Measurements from ENCODE around the gene GRAMD2B. TPM values are rescaled to one million over a fixed set of nuclear protein-coding genes. Genes with fewer than 3 reads are reported as not detected.

Gene GRAMD2B
- total RNA-seq, 6 experiments from 2014 or later, result 69.2 to 154 (median 80.5) TPM

GRCh38 chr5:126461838-126462237, 38.6 kb downstream of the GRAMD2B start:
- peaks cover 83% of the 10 kb centered on the region for H3K36me3 Mint-ChIP-seq (ENCODE audit: low read depth)
- H3K4me1 Mint-ChIP-seq (ENCODE audit: low read depth), result peaks cover 75% of the 10 kb centered on the region
- no peak for DNase-seq
- peaks cover 10% of the 10 kb centered on the region for H3K27me3 Mint-ChIP-seq (ENCODE audit: insufficient read depth)
- peak overlapping the region; percentile 67 for H3K27ac Mint-ChIP-seq
- no peaks in the 10 kb centered on the region for H3K9me3 Mint-ChIP-seq
- TF ChIP-seq CTCF (IDR thresholded peaks at IDR 0.05), result no peak
- no peak overlapping the region for H3K4me3 Mint-ChIP-seq

- DNase-seq, result no peak
- Mint-ChIP-seq H3K9me3 (no peaks in the 10 kb centered on the region), H3K36me3 (ENCODE audit: low read depth) (peaks cover 78% of the 10 kb centered on the region)
These were observed 39.2 kb downstream of the GRAMD2B start for GRCh38 chr5:126462239-126463014.

GRCh38 chr5:126464016-126464415, 40.8 kb downstream of the GRAMD2B start:
- Mint-ChIP-seq H3K9me3 (no peaks in the 10 kb centered on the region), H3K4me3 (peak overlapping the region; percentile 22; the same call in 1 of the 2 replicates), H3K36me3 (ENCODE audit: low read depth) (peaks cover 70% of the 10 kb centered on the region), H3K27ac (peak overlapping the region; percentile 59), H3K27me3 (ENCODE audit: insufficient read depth) (peaks cover 3% of the 10 kb centered on the region), H3K4me1 (ENCODE audit: low read depth) (peaks cover 63% of the 10 kb centered on the region)
- no peak for DNase-seq
- TF ChIP-seq CTCF (IDR thresholded peaks at IDR 0.05), result no peak

More at GRCh38 chr5:126462239-126463014, 39.2 kb downstream of the GRAMD2B start:
- H3K4me1 Mint-ChIP-seq (ENCODE audit: low read depth), result peaks cover 73% of the 10 kb centered on the region
- no peak for TF ChIP-seq CTCF (IDR thresholded peaks at IDR 0.05)
- peak overlapping the region; percentile 18; the same call in 1 of the 2 replicates for H3K4me3 Mint-ChIP-seq
- peak overlapping the region; percentile 67 for H3K27ac Mint-ChIP-seq
- H3K27me3 Mint-ChIP-seq (ENCODE audit: insufficient read depth), result peaks cover 10% of the 10 kb centered on the region

- Mint-ChIP-seq H3K36me3 (ENCODE audit: low read depth) (peaks cover 70% of the 10 kb centered on the region), H3K4me1 (ENCODE audit: low read depth) (peaks cover 65% of the 10 kb centered on the region), H3K27ac (peak overlapping the region; percentile 59), H3K27me3 (ENCODE audit: insufficient read depth) (peaks cover 3% of the 10 kb centered on the region), H3K4me3 (peak overlapping the region; percentile 28; the same call in 1 of the 2 replicates), H3K9me3 (no peaks in the 10 kb centered on the region)
- no peak for TF ChIP-seq CTCF (IDR thresholded peaks at IDR 0.05)
- no peak for DNase-seq
These were observed 41.8 kb downstream of the GRAMD2B start for GRCh38 chr5:126464959-126465358.

- TF ChIP-seq CTCF (IDR thresholded peaks at IDR 0.05), result no peak
- no peak for DNase-seq
- Mint-ChIP-seq H3K27me3 (ENCODE audit: insufficient read depth) (peaks cover 1% of the 10 kb centered on the region), H3K4me3 (no peak overlapping the region), H3K4me1 (ENCODE audit: low read depth) (peaks cover 67% of the 10 kb centered on the region), H3K9me3 (no peaks in the 10 kb centered on the region), H3K27ac (no peak overlapping the region; the same call in 1 of the 2 replicates), H3K36me3 (ENCODE audit: low read depth) (peaks cover 61% of the 10 kb centered on the region)
These were observed 44.9 kb downstream of the GRAMD2B start for GRCh38 chr5:126468091-126468490.
